Measurements from ENCODE around the gene ANKDD1A.

ANKDD1A gene

GRCh38 chr15:65004993-65005392, 93.3 kb downstream of the ANKDD1A start:
- TF ChIP-seq ZFX (IDR thresholded peaks at IDR 0.05; ENCODE audit: borderline replicate concordance) = no peak
- no peak overlapping the region for H3K27ac ChIP-seq

DNA sequence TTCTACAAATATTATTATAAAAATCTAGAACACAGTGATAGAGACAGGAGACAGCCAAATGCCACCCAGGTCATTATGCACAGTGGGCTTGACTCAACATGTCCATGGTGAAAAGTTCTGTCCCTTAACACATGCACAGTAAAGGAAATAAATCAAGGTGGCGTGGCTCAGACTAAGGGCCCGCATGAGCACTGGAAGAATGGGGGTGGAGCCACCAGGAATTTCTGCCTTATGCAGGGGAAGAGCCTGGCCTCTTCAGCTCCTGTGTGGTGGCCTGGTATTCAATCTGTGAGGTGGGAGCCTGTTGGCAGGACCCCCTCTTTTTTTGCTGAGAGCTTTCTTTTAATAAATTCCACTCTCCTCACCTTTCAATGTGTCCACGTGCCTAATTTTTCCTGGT, 95.2 kb downstream of the ANKDD1A start:
- no peak overlapping the region for H3K27ac ChIP-seq
- no peak for TF ChIP-seq ZFX (IDR thresholded peaks at IDR 0.05; ENCODE audit: borderline replicate concordance)
- TF ChIP-seq, protein P1, sequence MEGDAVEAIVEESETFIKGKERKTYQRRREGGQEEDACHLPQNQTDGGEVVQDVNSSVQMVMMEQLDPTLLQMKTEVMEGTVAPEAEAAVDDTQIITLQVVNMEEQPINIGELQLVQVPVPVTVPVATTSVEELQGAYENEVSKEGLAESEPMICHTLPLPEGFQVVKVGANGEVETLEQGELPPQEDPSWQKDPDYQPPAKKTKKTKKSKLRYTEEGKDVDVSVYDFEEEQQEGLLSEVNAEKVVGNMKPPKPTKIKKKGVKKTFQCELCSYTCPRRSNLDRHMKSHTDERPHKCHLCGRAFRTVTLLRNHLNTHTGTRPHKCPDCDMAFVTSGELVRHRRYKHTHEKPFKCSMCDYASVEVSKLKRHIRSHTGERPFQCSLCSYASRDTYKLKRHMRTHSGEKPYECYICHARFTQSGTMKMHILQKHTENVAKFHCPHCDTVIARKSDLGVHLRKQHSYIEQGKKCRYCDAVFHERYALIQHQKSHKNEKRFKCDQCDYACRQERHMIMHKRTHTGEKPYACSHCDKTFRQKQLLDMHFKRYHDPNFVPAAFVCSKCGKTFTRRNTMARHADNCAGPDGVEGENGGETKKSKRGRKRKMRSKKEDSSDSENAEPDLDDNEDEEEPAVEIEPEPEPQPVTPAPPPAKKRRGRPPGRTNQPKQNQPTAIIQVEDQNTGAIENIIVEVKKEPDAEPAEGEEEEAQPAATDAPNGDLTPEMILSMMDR (IDR thresholded peaks at IDR 0.05) = no peak
